Measurements from ENCODE around the gene CLSTN1. TPM values are rescaled to one million over a fixed set of nuclear protein-coding genes. Genes with fewer than 3 reads are reported as not detected.

CLSTN1 gene
- total and polyA plus RNA-seq, 4 donors = 3.1 to 13.4 (median 8.8) TPM

GRCh38 chr1:9872430-9873165, 48.8 kb upstream of the CLSTN1 start:
- Histone ChIP-seq H3K4me1 (ENCODE audit: control insufficient read depth in 4 of 4, insufficient read depth in 4 of 4, low read length in 3 of 4) (peaks cover 2 to 22% (median 19%) of the 10 kb centered on the region in 4 donors), H3K36me3 (ENCODE audit: control insufficient read depth in 4 of 4, insufficient read depth in 3 of 4, low read depth in 1 of 4, low read length in 3 of 4) (peaks cover 0 to 3% (median 1%) of the 10 kb centered on the region in 4 donors), H3K4me3 (ENCODE audit: low read depth in 1 of 3, low read length in 3 of 3) (no peak overlapping the region), H3K27ac (ENCODE audit: low read depth in 1 of 2, low read length in 2 of 2) (no peak overlapping the region), H3K9me3 (ENCODE audit: control insufficient read depth in 4 of 4, low read length in 3 of 4) (no peaks in the 10 kb centered on the region), H3K9ac (ENCODE audit: low read depth in 1 of 2, low read length in 2 of 2) (no peak overlapping the region), H3K27me3 (ENCODE audit: control insufficient read depth in 4 of 4, insufficient read depth in 4 of 4, low read length in 3 of 4) (no peaks in the 10 kb centered on the region)
- no peak for DNase-seq (ENCODE audit: low spot score)
- no peak for TF ChIP-seq NR2F2 (IDR thresholded peaks at IDR 0.05)
- TF ChIP-seq FOXA1 (IDR thresholded peaks at IDR 0.05) = no peak
- TF ChIP-seq TAF1 (conservative IDR thresholded peaks at IDR 0.05) = no peak
- TF ChIP-seq FOXA2 (IDR thresholded peaks at IDR 0.05) = no peak
- TF ChIP-seq SP1 (IDR thresholded peaks at IDR 0.05) = no peak
- TF ChIP-seq GABPA (IDR thresholded peaks at IDR 0.05 in 1 of 2, conservative IDR thresholded peaks at IDR 0.05 in 1 of 2) = no peak
- 93% methylated on average over 11 of the region's 11 CpGs for WGBS

DNA sequence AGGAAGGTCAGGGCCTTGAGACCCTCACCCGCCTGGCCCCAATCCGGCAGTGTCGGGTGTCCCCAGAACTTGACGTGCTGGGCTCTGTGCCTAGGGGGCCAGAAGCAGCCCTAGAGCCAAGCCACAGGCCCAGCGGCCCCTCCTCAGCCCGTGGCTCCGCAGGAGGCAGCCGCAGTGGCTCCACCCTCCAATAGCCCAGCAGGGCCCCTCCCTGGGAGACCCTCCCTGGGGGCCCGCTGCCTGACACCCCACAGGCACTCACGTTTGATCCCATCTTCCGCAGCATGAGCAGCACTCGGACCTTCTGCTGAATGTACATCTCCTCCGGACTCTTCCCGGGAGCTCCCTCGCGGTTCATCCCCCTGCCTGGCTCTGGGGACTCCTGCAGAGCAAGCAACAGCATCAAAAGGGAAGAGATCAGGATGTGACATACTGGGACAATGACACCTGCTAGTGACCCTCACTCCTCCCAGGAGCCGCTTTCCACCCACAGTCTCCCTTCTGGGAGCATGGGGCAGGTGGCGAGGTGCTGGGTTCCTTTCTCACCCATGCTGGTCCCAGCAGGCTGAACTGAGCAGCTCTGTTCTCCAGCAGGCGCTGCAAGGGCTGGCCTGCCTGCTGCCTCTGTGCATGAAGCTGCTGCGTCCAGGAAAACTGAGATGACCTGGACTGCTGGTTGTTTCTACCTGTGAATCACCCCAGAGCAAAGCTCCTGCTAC, 48.1 kb upstream of the CLSTN1 start:
- no peak overlapping the region for H3K27ac ChIP-seq (ENCODE audit: low read depth in 1 of 2, low read length in 2 of 2)
- peaks cover 0 to 3% (median 1%) of the 10 kb centered on the region in 4 donors for H3K36me3 ChIP-seq (ENCODE audit: control insufficient read depth in 4 of 4, insufficient read depth in 3 of 4, low read depth in 1 of 4, low read length in 3 of 4)
- WGBS = 94% methylated on average over 20 of the region's 20 CpGs

More for the DNA sequence above, 48.1 kb upstream of the CLSTN1 start:
- Histone ChIP-seq H3K4me3 (ENCODE audit: low read depth in 1 of 3, low read length in 3 of 3) (no peak overlapping the region), H3K9ac (ENCODE audit: low read depth in 1 of 2, low read length in 2 of 2) (no peak overlapping the region), H3K9me3 (ENCODE audit: control insufficient read depth in 4 of 4, low read length in 3 of 4) (no peaks in the 10 kb centered on the region), H3K4me1 (ENCODE audit: control insufficient read depth in 4 of 4, insufficient read depth in 4 of 4, low read length in 3 of 4) (peaks cover 2 to 24% (median 21%) of the 10 kb centered on the region in 4 donors), H3K27me3 (ENCODE audit: control insufficient read depth in 4 of 4, insufficient read depth in 4 of 4, low read length in 3 of 4) (no peaks in the 10 kb centered on the region)
- no peak for DNase-seq (ENCODE audit: low spot score)
- TF ChIP-seq JUND (IDR thresholded peaks at IDR 0.05) (no peak), RXRA (IDR thresholded peaks at IDR 0.05) (no peak), GABPA (IDR thresholded peaks at IDR 0.05 in 1 of 2, conservative IDR thresholded peaks at IDR 0.05 in 1 of 2) (no peak), TAF1 (conservative IDR thresholded peaks at IDR 0.05) (no peak), FOXA1 (IDR thresholded peaks at IDR 0.05) (no peak), YY1 (IDR thresholded peaks at IDR 0.05) (no peak), CTCF (IDR thresholded peaks at IDR 0.05; ENCODE audit: low read depth, low read length, missing input control) (no peak), SP1 (IDR thresholded peaks at IDR 0.05) (no peak), EGR1 (IDR thresholded peaks at IDR 0.05; ENCODE audit: low read depth in 2 of 2) (no peak), RAD21 (IDR thresholded peaks at IDR 0.05) (no peak)
- TF ChIP-seq, protein P1, sequence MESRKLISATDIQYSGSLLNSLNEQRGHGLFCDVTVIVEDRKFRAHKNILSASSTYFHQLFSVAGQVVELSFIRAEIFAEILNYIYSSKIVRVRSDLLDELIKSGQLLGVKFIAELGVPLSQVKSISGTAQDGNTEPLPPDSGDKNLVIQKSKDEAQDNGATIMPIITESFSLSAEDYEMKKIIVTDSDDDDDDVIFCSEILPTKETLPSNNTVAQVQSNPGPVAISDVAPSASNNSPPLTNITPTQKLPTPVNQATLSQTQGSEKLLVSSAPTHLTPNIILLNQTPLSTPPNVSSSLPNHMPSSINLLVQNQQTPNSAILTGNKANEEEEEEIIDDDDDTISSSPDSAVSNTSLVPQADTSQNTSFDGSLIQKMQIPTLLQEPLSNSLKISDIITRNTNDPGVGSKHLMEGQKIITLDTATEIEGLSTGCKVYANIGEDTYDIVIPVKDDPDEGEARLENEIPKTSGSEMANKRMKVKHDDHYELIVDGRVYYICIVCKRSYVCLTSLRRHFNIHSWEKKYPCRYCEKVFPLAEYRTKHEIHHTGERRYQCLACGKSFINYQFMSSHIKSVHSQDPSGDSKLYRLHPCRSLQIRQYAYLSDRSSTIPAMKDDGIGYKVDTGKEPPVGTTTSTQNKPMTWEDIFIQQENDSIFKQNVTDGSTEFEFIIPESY (IDR thresholded peaks at IDR 0.05) = no peak
- TF ChIP-seq, protein P2, sequence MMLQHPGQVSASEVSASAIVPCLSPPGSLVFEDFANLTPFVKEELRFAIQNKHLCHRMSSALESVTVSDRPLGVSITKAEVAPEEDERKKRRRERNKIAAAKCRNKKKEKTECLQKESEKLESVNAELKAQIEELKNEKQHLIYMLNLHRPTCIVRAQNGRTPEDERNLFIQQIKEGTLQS (IDR thresholded peaks at IDR 0.05) = no peak

All from liver (tissue), 9 donors.